GM21576 (cell line): ENCODE measurements around the gene PIM1.
"Not testable (repeated sequence)": the region's sequence is repeated elsewhere in the genome, so short reads cannot be mapped to it uniquely, and the experiment has no call there.

Source experiments
- ATAC-seq: cut with Tn5 transposase; IDR thresholded peaks from one replicate; pipeline ENCODE4 v1.9.1; 2021; ENCODE audit warnings: mild to moderate bottlenecking, moderate library complexity; ENCODE audit not compliant: unreplicated experiment

The PIM1 gene

DNA sequence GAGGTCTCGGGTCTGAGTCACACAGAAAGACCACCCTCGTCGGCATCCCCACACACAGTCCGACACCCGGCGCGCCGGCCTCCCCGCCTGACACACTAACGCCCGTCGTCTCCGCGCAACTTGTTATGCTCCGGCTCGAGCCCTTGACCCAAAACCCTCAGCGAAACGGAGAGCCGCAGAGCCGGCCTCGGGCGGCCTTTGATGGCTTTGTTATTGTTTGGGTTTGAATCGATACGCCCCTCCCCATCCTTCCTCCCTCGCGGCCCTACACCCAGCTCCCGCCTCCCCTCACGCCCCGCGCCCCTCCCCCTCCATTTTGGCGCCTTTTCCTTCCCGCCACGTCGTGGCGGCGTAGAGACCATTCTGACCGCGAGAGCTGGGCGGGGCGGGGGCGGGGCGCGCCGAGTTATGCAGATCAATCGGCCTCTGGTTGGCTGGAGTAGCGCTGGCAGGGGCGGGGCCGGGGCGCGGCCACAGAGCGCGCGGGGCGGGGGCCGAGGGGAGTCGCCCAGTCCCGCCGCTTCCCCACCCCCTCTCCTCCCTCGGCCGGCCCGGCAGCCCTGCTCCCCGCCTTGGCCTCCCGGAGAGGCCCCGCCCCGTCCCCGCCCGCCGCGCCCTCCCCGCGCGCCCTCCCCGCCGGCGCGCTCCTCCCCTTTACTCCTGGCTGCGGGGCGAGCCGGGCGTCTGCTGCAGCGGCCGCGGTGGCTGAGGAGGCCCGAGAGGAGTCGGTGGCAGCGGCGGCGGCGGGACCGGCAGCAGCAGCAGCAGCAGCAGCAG is at the start of gene PIM1:
Gene PIM1 (plus strand): TSS at position 657 of the 777 bp plus-strand sequence. CDS start 424 bp downstream, outside the sequence.
- ATAC-seq = peak; percentile 57

DNA sequence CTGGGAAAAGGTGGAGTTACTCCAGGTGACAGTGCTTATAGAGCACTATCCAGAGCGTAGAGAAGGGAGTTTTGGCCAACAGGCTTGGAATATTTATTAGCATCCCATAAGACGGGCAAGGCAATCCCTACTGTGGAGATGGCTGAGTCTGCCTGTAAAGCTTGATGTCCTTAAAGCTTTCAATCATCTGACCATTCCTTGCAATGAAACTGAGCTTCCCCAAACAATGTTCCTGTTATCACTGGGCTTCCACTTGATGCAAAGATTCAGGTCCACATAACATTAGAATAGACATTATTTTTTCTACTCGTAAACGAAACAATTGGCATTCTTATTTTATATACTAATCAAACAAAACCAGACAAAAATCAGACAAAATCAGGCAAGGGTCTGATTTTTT is 48.4 kb upstream of the PIM1 start:
- ATAC-seq = no peak

DNA sequence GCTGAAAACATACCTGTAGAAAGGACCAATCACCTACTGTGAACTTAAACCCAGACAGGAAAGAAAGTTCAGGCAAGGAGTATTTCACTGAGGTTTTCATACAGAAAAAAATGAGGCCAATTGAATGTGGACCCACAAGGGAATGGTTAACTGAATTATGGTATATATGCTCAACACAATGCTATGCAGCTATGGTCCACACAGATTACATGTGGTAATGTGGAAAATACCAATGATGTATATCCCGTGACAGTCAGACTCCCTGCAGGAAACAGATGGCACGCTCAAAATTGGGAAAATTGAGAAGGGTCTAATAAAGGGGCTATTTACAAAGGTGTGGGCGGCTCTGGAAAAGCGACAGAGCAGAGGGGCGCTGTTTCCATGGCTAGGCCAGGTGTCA is 47.1 kb upstream of the PIM1 start:
- ATAC-seq = no peak

DNA sequence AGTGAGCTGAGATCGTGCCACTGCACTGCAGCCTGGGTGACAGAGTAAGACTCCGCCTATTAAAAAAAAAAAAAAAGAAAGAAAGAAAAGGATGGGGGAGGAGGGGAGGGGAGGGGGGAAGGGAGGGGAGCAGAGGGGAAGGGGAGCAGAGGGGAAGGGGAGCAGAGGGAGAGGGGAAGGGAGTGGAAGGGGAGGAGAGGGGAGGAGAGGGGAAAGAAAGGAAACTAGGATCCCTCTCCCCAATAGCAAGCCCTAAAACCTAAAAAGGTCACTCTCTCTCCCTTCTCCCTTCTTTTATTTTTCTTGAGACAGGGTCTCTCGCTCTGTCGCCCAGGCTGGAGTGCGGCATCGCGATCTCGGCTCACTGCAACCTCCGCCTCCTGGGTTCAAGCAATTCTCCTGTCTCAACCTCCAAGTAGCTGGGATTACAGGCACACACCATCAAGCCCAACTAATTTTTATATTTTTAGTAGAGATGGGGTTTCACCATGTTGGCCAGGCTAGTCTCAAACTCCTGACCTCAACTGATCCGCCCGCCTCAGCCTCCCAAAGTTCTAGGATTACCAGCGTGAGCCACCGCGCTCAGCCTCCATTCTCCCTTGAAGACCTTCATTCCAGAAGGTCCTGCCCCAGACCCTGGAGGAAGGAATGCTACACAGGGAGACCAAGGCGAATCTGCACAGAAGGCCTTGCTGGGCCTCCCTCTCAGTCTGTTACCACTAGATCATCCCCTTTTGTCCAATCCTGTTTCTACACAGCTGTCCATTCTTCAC is 45.8 kb upstream of the PIM1 start:
- ATAC-seq = no peak

DNA sequence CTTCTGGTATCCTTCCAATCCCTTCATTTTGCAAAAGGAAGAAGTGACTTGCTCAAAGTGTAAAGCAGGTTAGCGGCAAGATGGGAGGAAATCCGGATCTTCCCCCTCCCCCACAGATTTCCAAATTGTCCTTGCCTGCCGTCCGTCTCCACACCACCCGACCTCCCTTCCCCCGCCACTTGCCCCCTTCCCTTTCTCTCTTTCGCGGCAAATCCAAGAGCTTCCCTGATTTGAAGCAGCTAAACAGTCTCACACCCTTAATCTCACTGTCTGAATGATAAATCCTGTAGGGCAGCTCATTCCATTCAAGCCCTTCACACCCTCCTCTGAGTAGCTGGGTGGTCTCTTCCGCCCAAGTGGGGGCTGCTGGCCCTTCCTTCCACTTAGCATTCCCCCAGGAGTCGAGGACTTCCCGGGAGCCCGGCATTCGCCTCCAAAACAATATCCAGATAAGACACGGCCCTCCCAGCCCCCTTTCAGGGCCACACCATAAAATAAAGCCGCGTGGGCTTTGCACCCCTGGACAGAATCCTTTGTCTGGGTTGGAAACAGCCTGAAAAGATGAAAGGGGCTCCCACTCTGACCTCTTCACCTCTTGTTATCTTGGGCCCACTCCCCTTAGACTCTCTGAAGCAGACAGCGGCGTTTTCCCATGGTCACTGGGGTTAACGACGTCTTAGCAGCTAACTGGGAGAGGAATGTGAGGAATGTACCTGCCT is 44.0 kb upstream of the PIM1 start:
- no peak for ATAC-seq

DNA sequence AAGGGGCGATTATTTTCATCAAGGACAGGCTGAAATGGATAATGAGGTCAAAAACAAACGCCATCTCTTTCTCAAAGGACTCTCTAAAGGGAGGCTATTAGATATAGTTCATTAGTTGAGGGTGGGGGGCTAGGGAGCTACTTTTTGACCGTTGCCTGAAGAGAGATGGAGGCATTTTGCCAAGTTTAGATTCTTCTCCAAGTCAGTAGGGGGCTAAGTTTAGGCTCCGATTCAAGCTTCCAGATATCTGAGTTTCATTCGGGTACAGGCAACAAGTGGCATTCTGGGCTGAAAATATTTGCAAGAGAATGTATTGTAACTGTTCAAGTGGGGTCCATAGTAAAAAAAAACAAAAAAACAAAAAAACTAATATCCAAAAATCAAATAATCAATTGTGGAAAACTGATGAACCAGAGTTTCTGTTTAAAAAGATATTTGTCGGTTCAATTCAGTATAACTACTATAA is 43.4 kb upstream of the PIM1 start:
- no peak for ATAC-seq

DNA sequence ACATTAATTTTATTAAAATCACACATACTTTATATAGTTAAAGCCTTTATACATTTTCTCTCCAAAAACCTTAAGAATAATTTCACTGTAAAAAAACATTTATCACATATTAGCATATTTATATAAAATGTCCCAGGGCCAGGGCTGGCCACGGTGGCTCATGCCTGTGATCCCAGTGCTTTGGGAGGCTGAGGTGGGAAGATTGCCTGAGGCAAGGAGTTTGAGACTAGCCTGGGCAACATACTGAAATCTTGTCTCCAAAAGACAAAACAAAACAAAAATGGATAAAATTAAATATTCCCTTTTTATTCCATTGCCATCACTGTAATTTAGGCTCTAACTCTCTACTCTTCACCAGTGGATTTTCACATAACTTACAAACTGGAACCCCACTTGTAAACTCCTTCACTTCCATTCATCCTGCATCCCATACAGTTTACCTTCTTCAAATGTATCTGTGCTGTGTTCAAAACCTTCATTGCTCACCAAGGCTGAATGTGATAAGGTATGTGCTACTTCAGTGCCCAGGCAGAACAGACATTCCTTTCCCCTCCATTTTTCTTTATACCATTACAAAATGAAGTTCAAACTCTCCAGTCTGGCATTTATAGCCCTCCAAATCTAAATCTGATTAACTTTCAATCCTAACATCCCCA is 42.9 kb upstream of the PIM1 start:
- ATAC-seq = no peak

DNA sequence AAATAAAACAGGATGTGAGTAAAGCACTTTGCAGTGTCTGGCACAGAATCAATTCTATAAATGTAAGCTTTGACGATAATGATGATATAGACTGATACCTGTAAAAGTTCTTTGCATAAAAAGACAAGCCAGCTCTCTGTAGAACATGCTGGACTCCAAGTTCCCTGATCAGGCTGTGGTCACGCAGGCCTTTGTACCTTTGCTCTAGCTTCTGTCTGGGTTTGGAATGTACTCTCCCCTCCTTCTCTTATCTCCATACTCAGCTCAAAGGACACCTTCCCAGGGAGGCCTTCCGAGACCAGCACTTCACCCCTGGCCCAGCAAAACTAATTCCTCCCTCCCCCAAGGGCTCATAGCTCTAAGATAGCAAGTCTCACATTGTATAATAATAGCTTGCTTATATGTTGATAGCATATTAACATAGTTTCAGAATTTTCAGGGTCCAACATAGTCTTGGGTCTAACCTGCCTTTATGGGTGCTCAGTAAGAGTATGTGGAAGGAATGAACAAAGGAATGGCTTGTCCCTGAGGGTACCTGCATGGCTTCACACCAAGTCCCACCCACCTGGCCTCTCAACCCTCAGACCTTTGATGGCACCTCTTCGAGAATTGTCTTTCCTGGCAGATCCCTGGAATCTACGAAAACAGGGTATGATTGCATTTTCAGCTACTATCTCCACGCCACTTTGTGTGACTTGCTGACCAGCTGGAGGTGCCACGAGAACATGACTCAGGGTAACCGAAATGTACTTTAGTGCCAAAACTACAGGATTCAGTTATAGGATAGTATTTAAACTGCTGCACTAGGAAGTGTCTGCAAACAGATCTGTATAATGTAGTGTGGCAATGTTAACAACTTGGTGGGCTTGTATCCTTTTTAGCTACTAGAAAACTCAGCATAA is 41.7 kb upstream of the PIM1 start:
- ATAC-seq = no peak

DNA sequence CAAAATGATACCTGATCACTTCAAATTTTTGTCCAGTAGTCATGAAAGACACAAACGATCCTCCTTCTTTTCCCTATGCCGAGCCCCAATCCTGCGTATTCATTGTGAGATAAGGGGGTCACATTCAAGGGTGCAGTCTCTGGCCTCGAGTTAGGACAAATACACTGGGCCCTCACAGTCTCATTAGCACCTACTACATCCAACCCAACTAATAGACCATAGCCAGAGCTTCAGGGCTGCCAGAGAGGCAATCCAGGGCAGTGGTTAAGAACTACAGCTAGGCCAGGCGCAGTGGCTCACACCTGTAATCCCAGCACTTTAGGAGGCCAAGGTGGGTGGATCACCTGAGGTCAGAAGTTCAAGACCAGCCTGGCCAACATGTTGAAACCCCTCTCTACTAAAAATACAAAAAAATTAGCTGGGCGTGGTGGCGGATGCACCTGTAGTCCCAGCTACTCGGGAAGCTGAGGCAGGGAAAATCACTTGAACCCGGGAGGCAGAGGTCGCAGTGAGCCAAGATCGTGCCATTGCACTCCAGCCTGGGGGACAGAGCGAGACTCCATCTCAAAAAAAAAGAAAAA is 41.0 kb upstream of the PIM1 start:
- not testable (repeated sequence) for ATAC-seq

DNA sequence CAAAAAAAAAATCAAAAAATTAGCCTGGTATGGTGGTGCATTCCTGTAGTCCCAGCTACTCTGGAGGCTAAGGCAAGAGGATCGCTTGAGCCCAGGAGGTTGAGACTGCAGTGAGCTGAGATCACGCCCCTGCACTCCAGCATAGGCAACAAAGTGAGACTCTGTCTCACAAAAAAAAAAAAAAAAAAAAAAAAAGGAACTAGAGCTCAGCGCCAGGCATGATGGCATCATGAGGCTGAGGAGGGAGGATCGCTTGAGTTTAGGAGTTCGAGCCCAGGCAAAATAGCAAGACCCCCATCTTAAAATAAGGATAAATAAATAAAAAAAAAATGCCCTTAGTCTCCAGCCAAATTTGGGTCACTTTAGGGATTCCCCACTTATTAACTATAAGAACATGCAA is 40.4 kb upstream of the PIM1 start:
- no peak for ATAC-seq

DNA sequence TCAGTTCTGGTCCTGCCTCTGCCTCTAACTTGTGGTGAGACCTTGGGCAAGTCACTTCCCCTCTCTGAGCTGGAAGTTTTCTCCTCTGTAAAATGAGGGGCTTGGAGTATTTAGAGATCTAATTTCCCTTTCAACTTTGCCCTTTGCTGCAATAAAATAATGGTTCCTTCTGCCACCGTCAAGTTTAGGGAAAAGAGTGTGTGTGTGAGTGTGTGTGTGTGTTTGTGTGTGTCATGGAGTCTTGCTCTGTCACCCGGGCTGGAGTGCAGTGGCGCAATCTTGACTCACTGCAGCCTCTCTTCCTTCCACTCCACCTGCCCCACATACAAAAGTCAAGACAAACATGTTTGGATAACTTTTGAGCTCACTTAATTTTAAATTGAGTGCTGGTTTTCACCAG is 39.2 kb upstream of the PIM1 start:
- no peak for ATAC-seq

DNA sequence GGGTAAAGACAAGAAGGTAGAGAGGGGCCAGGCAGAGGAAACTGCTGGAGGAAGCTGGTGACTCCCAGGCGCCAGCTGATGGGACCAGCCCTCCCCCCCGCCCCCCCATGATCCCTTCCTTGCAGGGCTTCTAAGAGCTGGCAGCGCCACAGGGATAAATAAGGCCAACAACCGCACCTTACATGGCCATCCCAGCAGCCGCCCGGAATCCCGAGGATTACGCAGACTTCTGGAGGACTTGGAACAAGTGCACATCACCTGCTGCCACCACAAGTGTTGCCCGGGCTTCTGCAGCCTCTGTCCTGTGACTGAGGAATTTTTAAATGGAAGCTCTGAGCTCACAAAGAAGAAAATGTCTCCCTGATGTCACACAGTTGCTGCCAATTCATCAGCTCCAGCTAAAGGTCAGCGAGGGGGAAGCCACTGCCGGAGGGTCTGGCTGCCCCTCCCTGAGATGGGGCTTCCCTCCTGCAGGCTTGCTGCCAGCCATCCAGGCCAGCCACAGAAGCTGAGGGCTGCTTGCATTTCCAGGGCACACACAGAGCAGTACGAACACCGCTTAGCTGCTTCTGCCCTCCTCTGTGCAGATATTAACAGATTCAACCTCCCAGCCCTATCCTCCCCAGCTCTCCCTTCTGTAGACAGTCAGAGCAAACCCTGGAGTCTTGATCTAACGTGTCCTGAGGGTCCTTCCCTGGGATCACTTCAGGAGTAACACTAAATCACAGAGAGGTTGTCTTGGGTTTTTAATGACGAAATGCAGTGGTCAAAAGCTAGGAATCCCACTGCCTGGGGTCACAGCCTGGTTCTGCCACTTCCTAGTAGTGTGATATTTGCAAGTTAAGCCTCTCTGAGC is 38.6 kb upstream of the PIM1 start:
- no peak for ATAC-seq

DNA sequence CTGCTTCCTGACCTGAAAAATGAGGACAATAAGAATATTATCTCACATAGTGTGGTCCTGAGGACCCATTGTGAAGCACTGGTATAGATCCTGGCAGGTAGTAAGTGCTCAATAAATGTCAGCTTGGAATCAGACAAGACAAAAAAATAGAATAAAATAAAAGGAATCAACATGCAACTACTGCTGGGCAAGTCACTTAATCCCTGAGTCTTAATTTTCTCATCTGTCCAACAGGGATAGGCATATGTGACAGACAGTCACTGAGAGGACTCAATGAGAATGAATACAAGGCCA is 38.0 kb upstream of the PIM1 start:
- no peak for ATAC-seq

DNA sequence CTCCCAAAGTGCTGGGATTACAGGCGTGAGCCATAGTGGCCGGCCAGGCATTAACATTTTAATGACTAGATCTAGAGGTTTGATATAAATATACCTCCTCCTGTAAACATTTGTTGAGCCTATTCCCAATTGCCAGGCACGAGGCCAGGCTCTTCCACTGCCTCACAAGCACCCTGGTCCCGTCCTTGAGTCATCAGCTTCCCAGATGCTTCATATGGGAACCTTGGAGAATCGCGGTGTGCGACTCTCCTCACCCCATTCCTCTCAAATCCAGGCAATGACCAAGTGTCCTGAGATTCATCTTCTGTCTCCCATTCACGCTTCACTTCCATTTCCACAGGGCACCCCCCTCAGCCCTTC is 35.9 kb upstream of the PIM1 start:
- ATAC-seq = no peak

DNA sequence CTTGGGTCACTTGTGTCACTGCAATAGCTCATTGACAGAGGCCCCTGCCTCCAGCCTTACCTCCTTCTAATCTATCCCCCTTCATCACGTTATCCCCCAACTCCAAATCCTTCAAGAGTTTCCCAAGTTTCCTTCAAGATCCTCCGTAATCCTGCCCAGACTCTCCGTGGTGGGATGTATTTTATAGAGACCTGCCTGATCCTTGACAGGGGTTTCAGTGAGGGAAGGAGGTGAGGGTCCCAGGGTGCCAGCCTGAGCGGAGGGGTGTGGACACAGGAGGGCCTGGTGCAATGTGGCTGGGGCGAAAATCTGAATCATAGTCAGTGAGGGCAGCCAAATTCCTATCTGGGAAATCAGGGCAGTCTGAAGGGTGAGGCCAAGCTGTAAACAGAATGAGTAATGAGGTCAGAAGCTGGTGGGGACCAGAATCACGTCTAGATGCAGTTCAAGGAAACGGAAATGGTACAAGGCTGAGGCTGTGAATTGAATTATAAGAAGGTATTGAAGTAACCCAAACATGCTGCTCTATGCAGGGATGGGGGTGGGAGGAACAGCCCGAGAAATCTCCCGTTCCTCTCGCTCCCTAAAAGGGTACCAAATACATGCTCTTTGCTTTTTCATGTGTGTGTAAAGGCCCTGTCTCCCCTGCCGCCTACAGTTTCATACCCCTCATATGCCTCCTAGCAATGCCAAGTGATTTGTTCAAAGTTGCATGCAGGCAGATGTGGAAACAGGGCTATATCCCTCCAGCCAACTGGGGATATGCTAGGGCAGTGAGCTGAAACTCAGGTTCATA is 35.4 kb upstream of the PIM1 start:
- ATAC-seq = no peak

DNA sequence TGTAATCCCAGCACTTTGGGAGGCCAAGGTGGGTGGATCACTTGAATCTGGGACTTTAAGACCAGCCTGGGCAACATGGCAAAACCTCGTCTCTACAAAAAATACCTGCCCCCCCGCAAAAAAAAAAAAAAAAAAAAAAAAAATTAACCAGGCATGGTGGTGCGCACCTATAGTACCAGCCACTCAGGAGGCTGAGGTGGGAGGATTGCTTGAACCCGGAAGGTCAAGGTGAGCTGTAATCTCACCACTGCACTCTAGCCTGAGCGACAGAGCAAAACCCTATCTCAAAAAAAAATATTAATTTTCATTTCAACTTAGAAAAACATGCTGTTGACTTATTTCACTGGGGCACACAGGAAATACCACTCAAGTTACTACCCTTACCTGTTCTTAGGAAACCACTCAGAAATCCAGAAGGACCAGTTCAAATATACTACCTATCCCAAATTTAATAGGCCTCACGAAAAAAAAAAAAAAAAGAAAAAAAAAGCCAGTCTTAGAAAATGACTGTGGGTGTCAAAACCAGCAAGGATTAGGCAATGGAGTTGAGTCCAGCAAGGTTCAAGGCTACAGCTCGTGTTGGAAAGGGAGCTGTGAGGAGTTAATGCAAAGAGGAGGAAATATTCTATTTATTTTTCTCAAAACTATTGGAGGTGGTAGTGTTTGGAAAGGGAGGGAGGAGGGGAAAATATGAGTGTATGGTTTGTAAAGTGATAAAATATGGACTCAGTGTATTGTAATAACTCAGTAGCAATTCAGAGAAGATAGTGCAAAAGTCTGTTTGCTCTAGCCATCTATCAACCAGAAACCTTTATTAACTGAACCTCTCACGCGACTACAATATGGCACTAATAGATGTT is 33.9 kb upstream of the PIM1 start:
- ATAC-seq = no peak

DNA sequence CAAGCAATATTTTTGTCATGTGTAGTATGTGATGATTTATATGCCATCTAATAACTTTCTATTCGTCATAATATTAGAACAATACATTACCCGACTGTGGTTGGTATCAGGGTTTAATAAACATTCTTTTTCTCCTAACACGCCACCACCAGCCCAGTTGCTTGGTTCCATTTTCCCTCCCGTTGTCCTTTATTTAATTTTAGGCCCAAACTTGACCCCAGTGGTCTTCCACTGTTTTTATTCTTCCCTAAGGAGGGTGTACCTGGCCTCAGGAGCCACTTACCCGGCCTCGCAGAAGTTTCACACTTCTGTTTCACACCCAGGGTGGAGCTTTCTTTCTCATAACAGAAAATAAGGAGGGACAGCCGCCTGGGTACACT is 33.1 kb upstream of the PIM1 start:
- no peak for ATAC-seq
